SK-N-SH (cell line): ENCODE results near the gene CHST15. TPM values are rescaled to one million over a fixed set of nuclear protein-coding genes. Genes with fewer than 3 reads are reported as not detected.

Experiments used
- CTCF ChIA-PET: fragments of 300-600, 350-600 bp; formaldehyde crosslinking; extraction: SDS; loops from one replicate; lab custom pipeline; 2021; lab: Yijun Ruan, JAX
- POLR2A ChIA-PET: fragments of 350-600 bp; sonication (Branson Sonifier 250); formaldehyde crosslinking; extraction: SDS; loops from one replicate; lab custom pipeline; 2020; ENCODE audit warnings: antibody characterized with exemption, inconsistent platforms; lab: Yijun Ruan, JAX
- DNase-seq: peaks from one replicate; pipeline ENCODE4 v3.0.0; 2012
- H2AFZ ChIP-seq: fragments of 200-600 bp; sonication (generic); 2 replicates; pipeline ENCODE4 v1.8.1; 2016; ENCODE audit warnings: antibody characterized with exemption, mild to moderate bottlenecking, low read depth
- H3F3A ChIP-seq: fragments of 200-600 bp; sonication (generic); replicated peaks from 2 replicates; pipeline ENCODE3; 2016; ENCODE audit warnings: antibody characterized with exemption, mild to moderate bottlenecking; ENCODE audit not compliant: insufficient read depth
- H3K27ac ChIP-seq, 2 experiments: fragments of 200-500 bp in 1 of 2; fragments of 200-600 bp in 1 of 2; sonication (Bioruptor generic) in 1 of 2; sonication (generic), shearing (Covaris generic) in 1 of 2; 2 replicates each; pipeline versions ENCODE4 v1.5.1 to v1.6.1; 2014 to 2016; ENCODE audit warnings: low read depth in 2 of 2, inconsistent platforms in 1 of 2, low read length in 1 of 2, mild to moderate bottlenecking in 1 of 2, mixed read lengths in 1 of 2
- H3K27me3 ChIP-seq: fragments of 200-600 bp; sonication (generic), shearing (Covaris generic); 2 replicates; pipeline ENCODE4 v1.6.1; 2016; ENCODE audit warnings: mixed run types; ENCODE audit not compliant: insufficient read depth
- H3K36me3 ChIP-seq, 2 experiments: fragments of 200-500 bp in 1 of 2; fragments of 200-600 bp in 1 of 2; sonication (Bioruptor generic) in 1 of 2; sonication (generic) in 1 of 2; replicated peaks in 1 of 2; 2 replicates each; pipeline versions ENCODE3 to v1.5.1; 2014 to 2016; ENCODE audit warnings: low read length in 1 of 2, mild to moderate bottlenecking in 1 of 2; ENCODE audit not compliant: insufficient read depth in 2 of 2, control insufficient read depth in 1 of 2
- H3K4me1 ChIP-seq, 2 experiments: fragments of 200-500 bp in 1 of 2; fragments of 200-600 bp in 1 of 2; sonication (Bioruptor generic) in 1 of 2; sonication (generic), shearing (Covaris generic) in 1 of 2; 2 replicates each; pipeline versions ENCODE4 v1.5.1 to v1.6.1; 2014 to 2016; ENCODE audit warnings: low read depth in 1 of 2, low read length in 1 of 2, mixed run types in 1 of 2; ENCODE audit not compliant: insufficient read depth in 2 of 2, control insufficient read depth in 1 of 2
- H3K4me2 ChIP-seq: fragments of 200-600 bp; sonication (generic), shearing (Covaris generic); 2 replicates; pipeline ENCODE4 v1.6.1; 2017; ENCODE audit warnings: mixed run types
- H3K4me3 ChIP-seq, 2 experiments: fragments of 200-500 bp in 1 of 2; fragments of 200-600 bp in 1 of 2; sonication (Bioruptor generic) in 1 of 2; sonication (generic), shearing (Covaris generic) in 1 of 2; 2 replicates each; pipeline versions ENCODE4 v1.5.1 to v1.8.1; 2014 to 2016; ENCODE audit warnings: low read depth in 2 of 2, inconsistent platforms in 1 of 2, low read length in 1 of 2, mild to moderate bottlenecking in 1 of 2, mixed read lengths in 1 of 2, moderate library complexity in 1 of 2
- H3K79me2 ChIP-seq: fragments of 200-600 bp; sonication (generic); 2 replicates; pipeline ENCODE4 v1.8.1; 2017; ENCODE audit warnings: mild to moderate bottlenecking; ENCODE audit not compliant: insufficient read depth
- H3K9ac ChIP-seq: fragments of 200-600 bp; sonication (generic); 2 replicates; pipeline ENCODE4 v1.6.1; 2017; ENCODE audit warnings: mixed run types
- H3K9me2 ChIP-seq: fragments of 200-600 bp; sonication (generic); 2 replicates; pipeline ENCODE4 v1.6.1; 2017; ENCODE audit warnings: mixed run types
- H3K9me3 ChIP-seq: fragments of 200-600 bp; sonication (generic); 2 replicates; pipeline ENCODE4 v1.6.1; 2017; ENCODE audit warnings: mixed run types, mild to moderate bottlenecking, moderate library complexity
- H4K20me1 ChIP-seq: fragments of 200-600 bp; sonication (generic); 2 replicates; pipeline ENCODE4 v1.6.1; 2017; ENCODE audit warnings: mild to moderate bottlenecking, mixed run types; ENCODE audit not compliant: insufficient read depth
- CHD2 ChIP-seq: fragments of 150-350 bp; IDR thresholded peaks from 2 replicates; pipeline ENCODE4 v1.6.1; 2018; ENCODE audit warnings: low read length; ENCODE audit not compliant: partially characterized antibody
- CTCF ChIP-seq: fragments of 200-600 bp; sonication (generic); IDR thresholded peaks from 2 replicates; pipeline ENCODE4 v1.6.1; 2017; ENCODE audit warnings: antibody characterized with exemption, mild to moderate bottlenecking, moderate library complexity
- EP300 ChIP-seq, 2 experiments: IDR thresholded peaks; 2 replicates each; pipeline versions ENCODE4 v1.4.0 to v1.6.1; 2012; ENCODE audit warnings: borderline replicate concordance in 1 of 2, low read depth in 1 of 2, low read length in 1 of 2
- EZH2phosphoT487 ChIP-seq: fragments of 200-600 bp; sonication (generic); IDR thresholded peaks from 2 replicates; pipeline ENCODE4 v1.6.1; 2017; ENCODE audit warnings: low read depth, mixed run types, mild to moderate bottlenecking, antibody characterized with exemption, moderate library complexity, borderline replicate concordance
- GABPA ChIP-seq: IDR thresholded peaks from 2 replicates; pipeline ENCODE4 v1.4.0; 2012; ENCODE audit warnings: low read depth, mild to moderate bottlenecking
- JUND ChIP-seq: IDR thresholded peaks from 2 replicates; pipeline ENCODE4 v1.4.0; 2012
- MEF2A ChIP-seq: IDR thresholded peaks from 2 replicates; pipeline ENCODE4 v1.4.0; 2012; ENCODE audit warnings: low read depth, borderline replicate concordance
- MXI1 ChIP-seq: IDR thresholded peaks from 2 replicates; pipeline ENCODE4 v1.6.1; 2012; ENCODE audit warnings: mild to moderate bottlenecking, low read depth, low read length, improper control_type of control experiment
- POLR2AphosphoS5 ChIP-seq: IDR thresholded peaks from 2 replicates; pipeline ENCODE4 v1.6.1; 2012; ENCODE audit warnings: low read depth, low read length
- RAD21 ChIP-seq: IDR thresholded peaks from 2 replicates; pipeline ENCODE4 v1.6.1; 2012; ENCODE audit warnings: mild to moderate bottlenecking, low read length
- RFX5 ChIP-seq: IDR thresholded peaks from 2 replicates; pipeline ENCODE4 v1.6.1; 2012; ENCODE audit warnings: mild to moderate bottlenecking, improper control_type of control experiment, low read length
- RXRA ChIP-seq: IDR thresholded peaks from 2 replicates; pipeline ENCODE4 v1.4.0; 2012; ENCODE audit warnings: low read depth, mild to moderate bottlenecking, borderline replicate concordance
- TEAD4 ChIP-seq: IDR thresholded peaks from 2 replicates; pipeline ENCODE4 v1.4.0; 2012; ENCODE audit warnings: mild to moderate bottlenecking, borderline replicate concordance; ENCODE audit not compliant: insufficient read depth
- USF1 ChIP-seq: IDR thresholded peaks from 2 replicates; pipeline ENCODE4 v1.4.0; 2012; ENCODE audit warnings: low read depth, borderline replicate concordance
- YY1 ChIP-seq: IDR thresholded peaks from 2 replicates; pipeline ENCODE4 v1.4.0; 2012; ENCODE audit warnings: low read depth, mild to moderate bottlenecking
- WGBS: methylation state at CpG from one replicate; pipeline ENCODE4 v1.1.6; 2017; ENCODE audit warnings: low lambda C conversion rate; 5-methylcytosine and 5-hydroxymethylcytosine counted together
- polyA plus RNA-seq, 3 experiments: library from polyadenylated mRNA; depleted of rRNA; stranded (reverse); fragments of >200 nt; gene quantifications; 2 replicates each; pipeline ENCODE4 v1.2.3, GENCODE V29; 2012
- TF ChIP-seq, protein P1 (sequence below): IDR thresholded peaks from 2 replicates; pipeline ENCODE4 v1.4.0; 2012; ENCODE audit warnings: low read depth

CHST15 gene
- polyA plus RNA-seq, 1 of the 3 experiments (the other 2 are of a cell fraction): 0.02 TPM

GRCh38 chr10:124056337-124056980, 36.9 kb downstream of the CHST15 start:
- no peak overlapping the region for H3K9ac ChIP-seq
- DNase-seq: no peak
- CTCF ChIA-PET: no interaction called here
- no peaks in the 10 kb centered on the region for H3K9me3 ChIP-seq
- no peaks in the 10 kb centered on the region for H3K9me2 ChIP-seq
- TF ChIP-seq POLR2AphosphoS5 (no peak), YY1 (no peak), RFX5 (no peak), TEAD4 (no peak), RAD21 (no peak), EP300 (IDR thresholded peaks at IDR 0.05; ENCODE audit: borderline replicate concordance in 1 of 2, low read depth in 1 of 2, low read length in 1 of 2) (no peak), EZH2phosphoT487 (no peak)
- TF ChIP-seq, all 33 proteins: peak for 0
- Histone ChIP-seq H3K4me2 (no peak overlapping the region), H3K36me3 (no peaks in the 10 kb centered on the region), H3K27me3 (no peaks in the 10 kb centered on the region), H3K4me3 (no peak overlapping the region), H3K79me2 (no peaks in the 10 kb centered on the region), H2AFZ (no peak overlapping the region), H3K4me1 (no peaks in the 10 kb centered on the region), H3F3A (no peaks in the 10 kb centered on the region), H4K20me1 (no peaks in the 10 kb centered on the region), H3K27ac (no peak overlapping the region)
- WGBS: 52% methylated on average over 4 of the region's 29 CpGs
- POLR2A ChIA-PET: no interaction called here

- Histone ChIP-seq H3K9me2 (no peaks in the 10 kb centered on the region), H3K4me3 (no peak overlapping the region), H3F3A (no peaks in the 10 kb centered on the region), H2AFZ (no peak overlapping the region; the same call in 1 of the 2 replicates), H3K4me2 (no peak overlapping the region), H3K27me3 (no peaks in the 10 kb centered on the region), H3K4me1 (no peaks in the 10 kb centered on the region), H3K27ac (no peak overlapping the region), H3K9me3 (no peaks in the 10 kb centered on the region), H3K9ac (no peak overlapping the region), H3K36me3 (no peaks in the 10 kb centered on the region), H4K20me1 (no peaks in the 10 kb centered on the region), H3K79me2 (no peaks in the 10 kb centered on the region)
- 33% methylated on average over 2 of the region's 2 CpGs for WGBS
- CTCF ChIA-PET: interaction anchor here (1.5 to 1.6 kb wide), 2 partner anchors 58 to 59 kb away, joined by 6 read pairs; no protein-coding TSS in a partner anchor
- TF ChIP-seq MEF2A (no peak), GABPA (no peak)
- no peak for DNase-seq
- POLR2A ChIA-PET: no interaction called here
These were observed 39.4 kb downstream of the CHST15 start for GRCh38 chr10:124053971-124054370.

GRCh38 chr10:124052561-124052960, 40.8 kb downstream of the CHST15 start:
- H3F3A ChIP-seq: no peaks in the 10 kb centered on the region
- H3K79me2 ChIP-seq: no peaks in the 10 kb centered on the region
- no peaks in the 10 kb centered on the region for H3K9me2 ChIP-seq
- no peak overlapping the region for H3K27ac ChIP-seq
- H3K9ac ChIP-seq: no peak overlapping the region
- H3K9me3 ChIP-seq: no peaks in the 10 kb centered on the region
- H4K20me1 ChIP-seq: no peaks in the 10 kb centered on the region
- TF ChIP-seq USF1: no peak
- TF ChIP-seq, protein P1, sequence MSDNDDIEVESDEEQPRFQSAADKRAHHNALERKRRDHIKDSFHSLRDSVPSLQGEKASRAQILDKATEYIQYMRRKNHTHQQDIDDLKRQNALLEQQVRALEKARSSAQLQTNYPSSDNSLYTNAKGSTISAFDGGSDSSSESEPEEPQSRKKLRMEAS: no peak
- no peak for TF ChIP-seq POLR2AphosphoS5
- TF ChIP-seq RXRA: no peak
- TF ChIP-seq MXI1: no peak
- no peak for TF ChIP-seq CTCF
- TF ChIP-seq CHD2: no peak
- no peak for TF ChIP-seq JUND
- TF ChIP-seq, all 33 proteins: peak for 0
- Histone ChIP-seq H3K36me3 (no peaks in the 10 kb centered on the region), H3K4me2 (no peak overlapping the region), H3K4me1 (no peaks in the 10 kb centered on the region), H3K4me3 (no peak overlapping the region), H2AFZ (no peak overlapping the region), H3K27me3 (no peaks in the 10 kb centered on the region)
- no peak for DNase-seq
- ChIA-PET POLR2A (no interaction called here), CTCF (interaction anchor here (1.3 kb wide), 1 partner anchor 336 kb away, joined by 4 read pairs; no protein-coding TSS in a partner anchor)
- WGBS: 72% methylated on average over 10 of the region's 10 CpGs
